Measurements from ENCODE around the gene KRTAP16-1. TPM values are rescaled to one million over a fixed set of nuclear protein-coding genes. Genes with fewer than 3 reads are reported as not detected.

KRTAP16-1 gene
- polyA plus RNA-seq, 1 donor from 2014 or later: not detected

GRCh38 chr17:41302981-41303380, 6.1 kb downstream of the KRTAP16-1 start:
- Histone ChIP-seq H3K79me2 (replicated peaks; ENCODE audit: insufficient read depth, low read length) (no peaks in the 10 kb centered on the region), H3K9me3 (ENCODE audit: low read length) (no peaks in the 10 kb centered on the region), H3K36me3 (ENCODE audit: insufficient read depth, low read length) (no peaks in the 10 kb centered on the region), H3K27ac (ENCODE audit: low read length) (no peak overlapping the region), H4K20me1 (ENCODE audit: insufficient read depth) (no peaks in the 10 kb centered on the region), H3K9ac (ENCODE audit: low read length) (no peak overlapping the region), H3K4me3 (ENCODE audit: low read length) (no peak overlapping the region), H2AFZ (ENCODE audit: low read depth, low read length) (no peak overlapping the region), H3F3A (ENCODE audit: insufficient read depth, low read length, poor library complexity, severe bottlenecking) (no peaks in the 10 kb centered on the region), H3K4me2 (ENCODE audit: low read length) (no peak overlapping the region), H3K9me2 (ENCODE audit: insufficient read depth, low read length) (no peaks in the 10 kb centered on the region), H3K27me3 (ENCODE audit: insufficient read depth, low read depth, low read length) (no peaks in the 10 kb centered on the region)
- TF ChIP-seq CTCF (IDR thresholded peaks at IDR 0.05; ENCODE audit: poor library complexity, severe bottlenecking): no peak
- TF ChIP-seq REST (IDR thresholded peaks at IDR 0.05; ENCODE audit: borderline replicate concordance): no peak
- TF ChIP-seq EZH2 (IDR thresholded peaks at IDR 0.05; ENCODE audit: borderline replicate concordance, insufficient read depth, low read length, poor library complexity, severe bottlenecking): no peak
- TF ChIP-seq RAD21 (conservative IDR thresholded peaks at IDR 0.05): no peak
- TF ChIP-seq SMC3 (conservative IDR thresholded peaks at IDR 0.05; ENCODE audit: poor library complexity): no peak
- TF ChIP-seq EP300 (conservative IDR thresholded peaks at IDR 0.05; ENCODE audit: poor library complexity, severe bottlenecking): no peak
- TF ChIP-seq TAF1 (IDR thresholded peaks at IDR 0.05; ENCODE audit: low read depth): no peak
- TF ChIP-seq MXI1 (conservative IDR thresholded peaks at IDR 0.05; ENCODE audit: poor library complexity, severe bottlenecking): no peak
- no peak for TF ChIP-seq POLR2AphosphoS5 (IDR thresholded peaks at IDR 0.05)

- Histone ChIP-seq H3K9ac (ENCODE audit: low read length) (no peak within 1 kb of the TSS), H2AFZ (ENCODE audit: low read depth, low read length) (no peak within 1 kb of the TSS), H3K79me2 (replicated peaks; ENCODE audit: insufficient read depth, low read length) (no peaks in the 10 kb centered on the region), H3K9me2 (ENCODE audit: insufficient read depth, low read length) (no peaks in the 10 kb centered on the region), H3K27me3 (ENCODE audit: insufficient read depth, low read depth, low read length) (no peaks in the 10 kb centered on the region), H3K4me2 (ENCODE audit: low read length) (no peak within 1 kb of the TSS), H3K4me3 (ENCODE audit: low read length) (no peak within 1 kb of the TSS), H3K9me3 (ENCODE audit: low read length) (no peaks in the 10 kb centered on the region), H4K20me1 (ENCODE audit: insufficient read depth) (no peaks in the 10 kb centered on the region), H3K27ac (ENCODE audit: low read length) (no peak within 1 kb of the TSS), H3F3A (ENCODE audit: insufficient read depth, low read length, poor library complexity, severe bottlenecking) (no peaks in the 10 kb centered on the region), H3K36me3 (ENCODE audit: insufficient read depth, low read length) (no peaks in the 10 kb centered on the region)
- no peak for TF ChIP-seq POLR2AphosphoS5 (IDR thresholded peaks at IDR 0.05)
- no peak for TF ChIP-seq REST (IDR thresholded peaks at IDR 0.05; ENCODE audit: borderline replicate concordance)
- TF ChIP-seq MXI1 (conservative IDR thresholded peaks at IDR 0.05; ENCODE audit: poor library complexity, severe bottlenecking): no peak
- no peak for TF ChIP-seq TAF1 (IDR thresholded peaks at IDR 0.05; ENCODE audit: low read depth)
- no peak for TF ChIP-seq RAD21 (conservative IDR thresholded peaks at IDR 0.05)
- no peak for TF ChIP-seq EP300 (conservative IDR thresholded peaks at IDR 0.05; ENCODE audit: poor library complexity, severe bottlenecking)
- no peak for TF ChIP-seq CTCF (IDR thresholded peaks at IDR 0.05; ENCODE audit: poor library complexity, severe bottlenecking)
- TF ChIP-seq SMC3 (conservative IDR thresholded peaks at IDR 0.05; ENCODE audit: poor library complexity): no peak
- TF ChIP-seq EZH2 (IDR thresholded peaks at IDR 0.05; ENCODE audit: borderline replicate concordance, insufficient read depth, low read length, poor library complexity, severe bottlenecking): no peak
Measured at GRCh38 chr17:41301916-41302901, 6.9 kb downstream of the KRTAP16-1 start, which contains the start of gene KRTAP29-1. KRTAP29-1 (minus strand) TSS chr17:41302851; CDS start chr17:41302851, 0 bp downstream.

All from neural cell (in vitro differentiated cells).